Tibial nerve (tissue), 4 donors: Measurements from ENCODE around the gene GNG12. TPM values are rescaled to one million over a fixed set of nuclear protein-coding genes. Genes with fewer than 3 reads are reported as not detected.

Source experiments
- DNase-seq, 2 donors: peaks; one replicate each; pipeline ENCODE4 v3.0.0-alpha.2; 2019; ENCODE audit warnings: low spot score in 2 of 2
- H3K27ac ChIP-seq, 4 donors: fragments of 200-600 bp; sonication (generic) in 3 of 4; one replicate each; pipeline ENCODE4 v1.5.1; 2017 to 2019; ENCODE audit warnings: mild to moderate bottlenecking in 1 of 4
- H3K27me3 ChIP-seq, 2 donors: fragments of 200-600 bp; sonication (generic) in 1 of 2; one replicate each; pipeline versions ENCODE4 v1.5.1 to v1.6.0; 2017 to 2019
- H3K36me3 ChIP-seq, 3 donors: fragments of 200-600 bp; sonication (generic); one replicate each; pipeline ENCODE4 v1.5.1; 2018 to 2019
- H3K4me1 ChIP-seq, 4 donors: fragments of 200-600 bp; sonication (generic) in 3 of 4; one replicate each; pipeline ENCODE4 v1.5.1; 2017 to 2019
- H3K4me3 ChIP-seq, 4 donors: fragments of 200-600 bp; sonication (generic) in 3 of 4; one replicate each; pipeline ENCODE4 v1.5.1; 2017 to 2019; ENCODE audit warnings: mild to moderate bottlenecking in 1 of 4, moderate library complexity in 1 of 4
- H3K9me3 ChIP-seq, 4 donors: fragments of 200-600 bp; sonication (generic) in 3 of 4; one replicate each; pipeline ENCODE4 v1.5.1; 2017 to 2019
- EP300 ChIP-seq, 2 donors: sonication (generic); formaldehyde crosslinking; IDR thresholded peaks; one replicate each; pipeline ENCODE4 v1.6.1; 2017; ENCODE audit warnings: antibody characterized with exemption in 2 of 2, mild to moderate bottlenecking in 1 of 2
- POLR2A ChIP-seq, 2 donors: fragments of 450-650 bp; IDR thresholded peaks; one replicate each; pipeline ENCODE4 v1.6.1; 2017; ENCODE audit warnings: antibody characterized with exemption in 2 of 2, mild to moderate bottlenecking in 2 of 2, moderate library complexity in 2 of 2
- WGBS, 2 donors: methylation state at CpG; one replicate each; pipeline ENCODE4 v1.1.5; 2018; 5-methylcytosine and 5-hydroxymethylcytosine counted together
- total RNA-seq, 4 donors: library from RNA; depleted of rRNA; stranded (reverse); fragments of >200 nt; gene quantifications; one replicate each; pipeline ENCODE4 v1.1.0, GENCODE V29; 2016
- TF ChIP-seq, protein P1 (sequence below), 5 experiments: fragments of 200-600 bp in 3 of 5; fragments of 450-650 bp in 2 of 5; sonication (generic) in 3 of 5; IDR thresholded peaks; one replicate each; pipeline ENCODE4 v1.5.1; 2016 to 2019; ENCODE audit warnings: antibody characterized with exemption in 5 of 5, mild to moderate bottlenecking in 3 of 5, moderate library complexity in 2 of 5

GNG12 gene
- total RNA-seq, 4 donors from 2014 or later: 55.9 to 71.8 (median 68.4) TPM

DNA sequence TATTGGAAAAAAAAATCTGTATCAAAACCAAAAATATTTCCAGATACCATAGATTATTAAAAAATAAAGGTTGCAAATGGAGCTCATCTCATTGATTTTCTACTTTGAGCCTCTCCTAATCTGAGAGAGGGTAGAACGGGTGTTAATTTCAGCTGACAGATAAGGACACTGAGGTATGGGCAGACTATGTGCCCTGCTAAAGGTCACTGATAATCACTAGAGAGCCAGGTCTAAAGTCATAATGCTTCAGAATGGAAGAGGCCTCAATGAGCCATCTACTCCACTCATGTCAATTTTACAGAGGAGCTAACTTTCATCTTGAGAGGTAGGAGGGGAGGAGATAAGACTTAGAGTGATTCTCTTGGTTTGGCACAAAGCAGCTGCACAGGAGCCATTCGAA is 21.0 kb downstream of the GNG12 start:
- peaks cover 0 to 57% (median 21%) of the 10 kb centered on the region in 4 donors for H3K4me1 ChIP-seq
- WGBS, 2 donors: 89 to 96% methylated on average over 2 of the region's 2 CpGs
- no peak for DNase-seq
- no peak for TF ChIP-seq EP300 (IDR thresholded peaks at IDR 0.05)
- no peak for TF ChIP-seq POLR2A (IDR thresholded peaks at IDR 0.05)
- TF ChIP-seq, protein P1, sequence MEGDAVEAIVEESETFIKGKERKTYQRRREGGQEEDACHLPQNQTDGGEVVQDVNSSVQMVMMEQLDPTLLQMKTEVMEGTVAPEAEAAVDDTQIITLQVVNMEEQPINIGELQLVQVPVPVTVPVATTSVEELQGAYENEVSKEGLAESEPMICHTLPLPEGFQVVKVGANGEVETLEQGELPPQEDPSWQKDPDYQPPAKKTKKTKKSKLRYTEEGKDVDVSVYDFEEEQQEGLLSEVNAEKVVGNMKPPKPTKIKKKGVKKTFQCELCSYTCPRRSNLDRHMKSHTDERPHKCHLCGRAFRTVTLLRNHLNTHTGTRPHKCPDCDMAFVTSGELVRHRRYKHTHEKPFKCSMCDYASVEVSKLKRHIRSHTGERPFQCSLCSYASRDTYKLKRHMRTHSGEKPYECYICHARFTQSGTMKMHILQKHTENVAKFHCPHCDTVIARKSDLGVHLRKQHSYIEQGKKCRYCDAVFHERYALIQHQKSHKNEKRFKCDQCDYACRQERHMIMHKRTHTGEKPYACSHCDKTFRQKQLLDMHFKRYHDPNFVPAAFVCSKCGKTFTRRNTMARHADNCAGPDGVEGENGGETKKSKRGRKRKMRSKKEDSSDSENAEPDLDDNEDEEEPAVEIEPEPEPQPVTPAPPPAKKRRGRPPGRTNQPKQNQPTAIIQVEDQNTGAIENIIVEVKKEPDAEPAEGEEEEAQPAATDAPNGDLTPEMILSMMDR (IDR thresholded peaks at IDR 0.05): no peak
- peak overlapping the region in 2 of 4 donors; percentile 8 to 76 for H3K27ac ChIP-seq
- no peaks in the 10 kb centered on the region for H3K27me3 ChIP-seq
- no peaks in the 10 kb centered on the region for H3K36me3 ChIP-seq
- H3K4me3 ChIP-seq: no peak overlapping the region
- H3K9me3 ChIP-seq: no peaks in the 10 kb centered on the region

DNA sequence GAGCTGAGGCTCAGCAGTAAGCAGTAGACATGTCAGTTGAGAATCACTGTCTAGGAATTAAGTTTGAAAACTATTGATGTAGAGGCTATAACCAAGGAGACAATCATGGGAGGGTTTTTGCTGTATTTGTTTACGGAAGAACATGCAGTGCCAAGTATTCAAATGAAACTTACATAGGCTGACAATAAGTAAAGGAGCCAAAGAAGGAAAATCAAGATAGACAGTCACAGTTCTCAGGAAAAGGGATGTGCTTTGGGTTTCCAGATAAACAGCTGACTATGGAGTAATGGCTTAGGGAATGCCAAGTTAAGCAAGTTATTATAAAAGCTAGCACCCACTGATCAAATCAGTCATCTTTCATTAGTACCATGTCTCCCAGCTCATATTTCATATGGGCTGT is 21.5 kb downstream of the GNG12 start:
- 64 to 71% methylated on average over 1 of the region's 1 CpG for WGBS, 2 donors
- peaks cover 0 to 54% (median 20%) of the 10 kb centered on the region in 4 donors for H3K4me1 ChIP-seq
- peak overlapping the region in 2 of 4 donors; percentile 8 to 65 for H3K27ac ChIP-seq
- TF ChIP-seq POLR2A (IDR thresholded peaks at IDR 0.05): no peak
- TF ChIP-seq EP300 (IDR thresholded peaks at IDR 0.05): no peak
- no peaks in the 10 kb centered on the region for H3K27me3 ChIP-seq
- no peak for DNase-seq
- no peaks in the 10 kb centered on the region for H3K9me3 ChIP-seq
- H3K4me3 ChIP-seq: no peak overlapping the region
- H3K36me3 ChIP-seq: no peaks in the 10 kb centered on the region

DNA sequence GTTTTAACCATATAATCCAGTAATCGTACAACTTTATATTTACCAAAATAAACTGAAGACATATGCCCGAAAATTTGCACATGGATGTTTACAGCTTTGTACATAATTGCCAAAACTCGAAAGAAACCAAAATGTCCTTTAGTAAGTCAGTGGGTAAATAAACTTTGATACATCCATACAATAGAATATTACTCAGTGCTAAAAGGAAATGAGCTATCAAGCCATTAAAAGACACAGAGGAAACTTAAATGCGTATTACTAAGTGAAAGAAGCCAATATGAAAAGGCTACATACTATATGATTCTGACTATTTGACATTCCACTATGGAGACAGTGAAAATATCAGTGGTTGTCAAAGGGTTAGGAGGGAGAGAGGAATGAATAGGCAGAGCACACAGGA is 23.4 kb downstream of the GNG12 start:
- Histone ChIP-seq H3K4me1 (peaks cover 0 to 38% (median 16%) of the 10 kb centered on the region in 4 donors), H3K27ac (no peak overlapping the region), H3K36me3 (no peaks in the 10 kb centered on the region), H3K4me3 (no peak overlapping the region), H3K9me3 (no peaks in the 10 kb centered on the region), H3K27me3 (no peaks in the 10 kb centered on the region)
- WGBS, 2 donors: 90 to 93% methylated on average over 4 of the region's 4 CpGs
- TF ChIP-seq, protein P1 (IDR thresholded peaks at IDR 0.05): no peak
- TF ChIP-seq POLR2A (IDR thresholded peaks at IDR 0.05) (no peak), EP300 (IDR thresholded peaks at IDR 0.05) (no peak)
- DNase-seq: no peak

DNA sequence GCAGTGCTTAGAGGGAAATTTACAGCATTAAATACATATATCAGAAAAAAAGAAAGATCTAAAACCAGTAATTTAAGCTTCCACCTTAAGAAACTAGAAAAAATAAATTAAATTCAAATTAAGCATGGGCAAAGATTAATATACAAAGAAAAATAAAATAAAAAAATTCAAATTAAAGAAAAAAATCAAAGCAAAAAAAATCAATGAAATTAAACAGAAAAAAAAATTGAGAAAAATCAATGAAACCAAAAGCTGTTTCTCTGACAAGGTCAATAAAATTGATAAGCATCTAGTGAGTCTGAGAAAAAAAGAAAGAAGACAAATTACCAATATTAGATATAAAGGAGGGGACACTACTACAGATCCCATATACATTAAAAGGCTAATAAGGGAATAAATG is 26.0 kb downstream of the GNG12 start:
- DNase-seq: no peak
- H3K4me1 ChIP-seq: peaks cover 0 to 38% (median 15%) of the 10 kb centered on the region in 4 donors
- no peak overlapping the region for H3K4me3 ChIP-seq
- TF ChIP-seq POLR2A (IDR thresholded peaks at IDR 0.05): no peak
- no peak overlapping the region for H3K27ac ChIP-seq
- H3K36me3 ChIP-seq: no peaks in the 10 kb centered on the region
- no peaks in the 10 kb centered on the region for H3K27me3 ChIP-seq
- H3K9me3 ChIP-seq: no peaks in the 10 kb centered on the region

DNA sequence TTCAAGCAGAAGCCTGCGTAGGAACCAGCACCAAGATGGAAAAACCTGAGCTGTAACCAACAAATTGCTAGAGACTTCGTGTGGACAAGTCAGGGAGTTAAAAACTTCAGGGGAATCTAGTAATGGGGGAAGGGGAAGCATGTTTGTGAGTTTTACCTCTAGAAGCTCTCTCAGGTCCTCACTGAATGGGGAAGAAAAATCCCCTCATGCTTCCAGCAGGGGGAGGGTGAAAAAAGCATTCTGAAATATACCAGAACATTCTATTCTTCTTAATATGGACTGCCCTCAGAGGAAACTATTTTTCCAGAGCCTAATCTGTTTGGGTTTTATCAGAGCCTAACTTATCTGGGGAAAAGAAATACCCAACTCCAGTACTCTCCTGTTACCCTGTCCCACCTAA is 28.6 kb downstream of the GNG12 start:
- no peak overlapping the region for H3K4me3 ChIP-seq
- H3K36me3 ChIP-seq: no peaks in the 10 kb centered on the region
- no peak overlapping the region for H3K27ac ChIP-seq
- no peak for DNase-seq
- WGBS, 2 donors: 65 to 89% methylated on average over 2 of the region's 2 CpGs
- no peak for TF ChIP-seq POLR2A (IDR thresholded peaks at IDR 0.05)
- no peak for TF ChIP-seq EP300 (IDR thresholded peaks at IDR 0.05)
- TF ChIP-seq, protein P1 (IDR thresholded peaks at IDR 0.05): no peak
- H3K4me1 ChIP-seq: peaks cover 0 to 29% (median 10%) of the 10 kb centered on the region in 4 donors
- no peaks in the 10 kb centered on the region for H3K27me3 ChIP-seq
- no peaks in the 10 kb centered on the region for H3K9me3 ChIP-seq

DNA sequence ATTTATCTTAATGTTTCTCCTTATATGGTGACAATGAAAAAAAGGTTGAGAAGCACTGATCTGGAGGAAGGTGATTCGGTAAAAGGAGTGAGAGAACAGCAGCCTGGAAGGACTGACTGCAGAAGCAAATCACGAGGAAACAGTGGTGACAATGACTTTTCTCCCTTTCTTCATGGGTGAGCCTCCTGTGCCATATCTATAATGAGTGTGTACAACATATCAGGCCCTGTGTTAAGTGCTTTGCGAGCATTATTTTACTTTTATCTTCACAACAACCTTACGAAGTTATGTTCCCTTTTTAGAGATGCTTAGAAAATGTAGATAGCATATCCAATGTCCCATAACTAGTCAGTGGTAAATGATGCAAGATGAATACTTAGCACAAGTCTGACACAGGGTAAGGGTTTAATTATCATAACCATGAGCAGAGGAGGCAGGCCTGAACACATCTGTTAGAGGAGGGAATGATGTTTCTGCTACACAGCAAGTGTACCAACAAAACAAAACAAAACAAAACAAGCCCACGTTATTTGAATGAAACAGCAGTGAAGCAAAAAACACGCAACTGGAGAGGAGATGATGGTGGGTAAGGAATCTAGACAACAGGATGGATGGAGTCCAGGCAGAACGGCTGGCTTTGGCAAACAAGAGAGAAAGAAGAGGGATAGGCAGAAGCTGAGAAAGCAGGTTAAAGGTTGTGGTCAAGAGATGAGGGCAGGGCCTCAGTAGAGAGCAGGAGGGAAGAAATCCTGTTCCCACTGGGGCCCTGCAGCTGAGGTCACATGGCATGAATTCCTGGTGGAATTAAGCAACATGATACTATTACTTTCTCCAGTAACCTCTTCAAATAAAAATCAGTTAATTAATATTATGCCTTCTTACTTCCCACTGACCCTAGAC is 29.6 kb downstream of the GNG12 start:
- Histone ChIP-seq H3K9me3 (no peaks in the 10 kb centered on the region), H3K27me3 (no peaks in the 10 kb centered on the region), H3K4me1 (peaks cover 0 to 29% (median 10%) of the 10 kb centered on the region in 4 donors), H3K36me3 (no peaks in the 10 kb centered on the region), H3K4me3 (no peak overlapping the region), H3K27ac (no peak overlapping the region)
- no peak for DNase-seq
- WGBS, 2 donors: 64 to 67% methylated on average over 7 of the region's 7 CpGs
- TF ChIP-seq POLR2A (IDR thresholded peaks at IDR 0.05): no peak
- no peak for TF ChIP-seq EP300 (IDR thresholded peaks at IDR 0.05)
- TF ChIP-seq, protein P1 (IDR thresholded peaks at IDR 0.05): no peak
